Fibroblast of upper back skin (primary cell): ENCODE measurements around the gene EXO5.
"Not testable (repeated sequence)": the region's sequence is repeated elsewhere in the genome, so short reads cannot be mapped to it uniquely, and the experiment has no call there.

Source experiments
- DNase-seq: peaks from one replicate; pipeline ENCODE4 v3.0.0-alpha.2; 2013

Gene EXO5

DNA sequence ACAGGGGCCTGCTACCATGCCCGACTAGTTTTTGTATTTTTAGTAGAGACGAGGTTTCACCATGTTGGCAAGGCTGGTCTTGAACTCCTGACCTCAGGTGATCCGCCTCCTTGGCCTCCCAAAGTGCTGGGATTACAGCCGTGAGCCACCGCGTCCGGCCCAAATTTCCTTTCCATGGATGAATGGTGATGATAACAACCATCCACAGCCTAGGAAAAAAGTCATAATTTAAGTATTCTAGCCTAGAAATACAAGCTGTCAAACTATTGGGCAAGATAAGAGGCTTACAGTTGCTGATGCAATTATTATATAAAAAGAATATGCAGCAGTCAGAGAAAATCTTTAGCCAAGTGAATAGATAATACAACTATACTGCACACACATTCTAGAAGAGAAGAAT, 46.2 kb downstream of the EXO5 start:
- not testable (repeated sequence) for DNase-seq

DNA sequence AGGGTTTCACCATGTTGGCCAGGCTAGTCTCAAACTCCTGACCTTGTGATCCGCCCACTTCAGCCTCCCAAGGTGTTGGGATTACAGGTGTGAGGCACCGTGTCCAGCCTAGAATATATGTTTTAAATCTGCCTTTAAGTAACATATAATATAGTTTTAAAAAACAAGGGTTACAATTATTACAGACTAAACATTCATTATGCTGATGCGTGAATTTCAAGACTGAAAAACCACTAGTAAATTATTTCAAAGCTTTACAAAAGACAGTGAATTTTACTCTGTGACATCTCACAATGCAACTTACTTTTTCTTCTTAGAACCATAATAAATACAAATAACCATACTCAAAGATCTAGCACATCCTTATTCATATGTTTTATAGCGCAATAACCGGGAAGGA, 47.6 kb downstream of the EXO5 start:
- DNase-seq: no peak

DNA sequence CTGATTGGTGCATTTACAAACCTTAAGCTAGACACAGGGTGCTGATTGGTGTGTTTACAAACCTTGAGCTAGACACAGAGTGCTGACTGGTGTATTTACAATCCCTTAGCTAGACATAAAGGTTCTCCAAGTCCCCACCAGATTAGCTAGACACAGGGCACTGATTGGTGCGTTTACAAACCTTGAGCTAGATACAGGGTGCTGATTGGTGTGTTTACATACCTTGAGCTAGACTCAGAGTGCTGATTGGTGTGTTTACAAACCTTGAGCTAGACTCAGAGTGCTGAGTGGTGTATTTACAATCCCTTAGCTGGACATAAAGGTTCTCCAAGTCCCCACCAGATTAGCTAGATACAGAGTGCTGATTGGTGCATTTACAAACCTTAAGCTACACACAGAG, 49.7 kb downstream of the EXO5 start:
- DNase-seq: not testable (repeated sequence)

DNA sequence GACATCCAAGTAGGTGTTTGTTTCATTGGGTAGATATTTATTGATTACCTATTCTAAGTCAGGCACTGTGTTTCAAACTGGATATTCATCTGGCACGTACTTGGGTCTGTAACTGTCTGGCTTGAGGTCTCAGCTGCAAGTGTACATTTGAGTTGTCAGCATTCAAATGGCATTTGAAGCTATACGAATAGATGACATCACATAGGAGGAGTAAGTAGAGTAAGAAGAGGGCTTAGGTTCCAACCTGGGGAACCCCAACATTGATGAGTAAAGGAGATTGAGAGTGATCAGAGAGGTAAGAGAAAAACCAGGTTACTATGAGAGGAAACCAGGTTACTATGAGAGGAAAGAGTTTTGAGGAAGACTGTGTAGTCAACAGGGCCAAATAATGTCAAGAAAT, 53.6 kb downstream of the EXO5 start:
- no peak for DNase-seq

DNA sequence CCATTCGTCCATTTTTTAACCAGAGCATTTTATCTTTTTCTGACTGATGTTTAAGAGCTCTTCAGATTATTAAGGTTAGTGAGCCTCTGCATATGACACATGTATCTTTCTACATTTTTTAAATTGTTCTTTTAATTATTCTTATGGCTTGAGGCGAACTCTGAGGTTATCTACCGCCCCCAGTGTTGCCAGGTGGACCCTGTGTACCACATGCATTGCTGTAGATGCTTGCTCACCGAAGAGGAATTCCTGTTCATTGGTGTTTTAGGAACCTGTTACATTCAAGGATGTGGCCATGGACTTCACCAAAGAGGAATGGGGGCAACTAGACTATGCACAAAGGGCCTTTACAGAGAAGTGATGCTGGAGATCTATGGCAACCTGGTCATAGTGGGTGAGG, 54.7 kb downstream of the EXO5 start:
- no peak for DNase-seq

DNA sequence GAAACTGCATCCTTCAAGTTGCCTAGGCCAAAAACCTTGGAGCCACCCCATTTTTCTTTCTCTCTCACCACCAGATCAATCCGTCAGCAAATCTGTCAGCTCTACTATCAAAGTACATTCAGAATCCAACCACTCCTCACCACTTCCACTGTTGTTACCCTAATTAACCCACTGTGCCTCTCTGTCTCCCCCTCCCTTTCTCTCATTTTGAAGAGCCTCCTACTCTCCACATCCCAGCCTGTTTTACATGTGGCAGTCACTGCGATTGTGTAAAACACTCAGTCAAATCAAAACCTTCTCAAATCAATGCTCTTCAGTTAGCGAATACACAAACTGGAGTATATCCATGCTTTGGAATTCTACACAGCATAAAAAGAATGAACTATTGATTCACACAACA, 55.9 kb downstream of the EXO5 start:
- no peak for DNase-seq

DNA sequence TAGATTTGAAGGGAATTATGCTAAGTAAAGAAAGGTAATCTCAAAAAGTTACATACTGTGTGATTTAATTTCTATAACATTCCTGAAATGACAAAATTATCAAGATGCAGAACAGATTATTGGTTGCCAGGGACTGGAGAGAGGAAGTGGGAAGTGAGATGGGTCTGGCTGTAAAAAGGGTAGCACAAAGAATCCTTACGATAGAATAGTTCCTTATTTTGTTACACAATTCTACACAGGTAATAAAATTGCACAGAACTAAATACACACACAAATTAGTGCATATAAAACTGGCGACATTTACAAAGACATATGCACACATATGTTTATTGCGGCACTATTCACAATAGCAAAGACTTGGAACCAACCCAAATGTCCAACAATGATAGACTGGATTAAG, 56.3 kb downstream of the EXO5 start:
- DNase-seq: no peak
